Activated CD4-positive, alpha-beta T cell treated with anti-CD3 and anti-CD28 coated beads for 36 hours (primary cell): ENCODE data around the gene ACOT7. TPM values are rescaled to one million over a fixed set of nuclear protein-coding genes. Genes with fewer than 3 reads are reported as not detected.

Experiments used
- ATAC-seq: fragments of 200-7000 bp; cut with Tn5 transposase; one replicate; pipeline ENCODE4 v1.10.0; 2021; ENCODE audit warnings: mild to moderate bottlenecking, moderate library complexity
- CTCF ChIA-PET: fragments of 350-600 bp; sonication (Branson Sonifier 250); formaldehyde crosslinking; loops from one replicate; lab custom pipeline; 2021; ENCODE audit warnings: antibody characterized with exemption; lab: Charles Lee
- POLR2A ChIA-PET: fragments of 350-600 bp; sonication (Branson Sonifier 250); formaldehyde crosslinking; loops from one replicate; lab custom pipeline; 2021; ENCODE audit warnings: antibody characterized with exemption, inconsistent platforms; lab: Charles Lee
- DNase-seq: peaks from one replicate; pipeline ENCODE4 v3.0.0-alpha.2; 2020
- H3K27ac Mint-ChIP-seq: one replicate; pipeline ENCODE4 v1.8.0; 2021; ENCODE audit warnings: mixed read lengths
- H3K27me3 Mint-ChIP-seq: one replicate; pipeline ENCODE4 v1.8.0; 2021; ENCODE audit warnings: mixed read lengths
- H3K36me3 Mint-ChIP-seq: one replicate; pipeline ENCODE4 v1.8.0; 2021; ENCODE audit warnings: low read depth, mixed read lengths
- H3K4me1 Mint-ChIP-seq: one replicate; pipeline ENCODE4 v1.8.0; 2021; ENCODE audit warnings: mixed read lengths
- H3K4me3 Mint-ChIP-seq: one replicate; pipeline ENCODE4 v1.8.0; 2021; ENCODE audit warnings: mild to moderate bottlenecking, moderate library complexity, mixed read lengths
- H3K9me3 Mint-ChIP-seq: one replicate; pipeline ENCODE4 v1.8.0; 2021; ENCODE audit warnings: low read depth, mixed read lengths
- intact Hi-C, 2 experiments: fragments of 100-400 bp; cut with DNase I in 1 of 2; cut with micrococcal nuclease in 1 of 2; formaldehyde crosslinking; loops; one replicate each; pipeline versions ENCODE4 v1.14.2 to v1.15.1; 2022 to 2024; cut with DNase I, micrococcal nuclease
- total RNA-seq, 2 experiments: library from RNA; stranded (reverse); gene quantifications; one replicate each; pipeline ENCODE4 v1.2.3, GENCODE V29; 2021

ACOT7 gene
- total RNA-seq, 2 experiments from 2014 or later: 93.8 to 99.2 TPM

- Mint-ChIP-seq H3K9me3 (no peaks in the 10 kb centered on the region), H3K27ac (no peak overlapping the region), H3K36me3 (peaks cover 1% of the 10 kb centered on the region), H3K4me3 (no peak overlapping the region), H3K27me3 (no peaks in the 10 kb centered on the region), H3K4me1 (no peaks in the 10 kb centered on the region)
- ChIA-PET POLR2A (no interaction called here), CTCF (no interaction called here)
- DNase-seq (no peak), ATAC-seq (no peak)
- intact Hi-C loops: no loop called here
These were observed 122.6 kb downstream of the ACOT7 start for GRCh38 chr1:6271006-6271405.

GRCh38 chr1:6270401-6270800 is 123.2 kb downstream of the ACOT7 start:
- H3K27ac Mint-ChIP-seq: no peak overlapping the region
- no peaks in the 10 kb centered on the region for H3K9me3 Mint-ChIP-seq
- CTCF ChIA-PET: interaction anchor here (0.5 kb wide), 1 partner anchor 319 kb away, joined by 3 read pairs; no protein-coding TSS in a partner anchor
- POLR2A ChIA-PET: no interaction called here
- DNase-seq (no peak), ATAC-seq (no peak)
- H3K4me1 Mint-ChIP-seq: no peaks in the 10 kb centered on the region
- intact Hi-C loops: no loop called here
- peaks cover 2% of the 10 kb centered on the region for H3K36me3 Mint-ChIP-seq
- no peaks in the 10 kb centered on the region for H3K27me3 Mint-ChIP-seq
- H3K4me3 Mint-ChIP-seq: no peak overlapping the region

DNA sequence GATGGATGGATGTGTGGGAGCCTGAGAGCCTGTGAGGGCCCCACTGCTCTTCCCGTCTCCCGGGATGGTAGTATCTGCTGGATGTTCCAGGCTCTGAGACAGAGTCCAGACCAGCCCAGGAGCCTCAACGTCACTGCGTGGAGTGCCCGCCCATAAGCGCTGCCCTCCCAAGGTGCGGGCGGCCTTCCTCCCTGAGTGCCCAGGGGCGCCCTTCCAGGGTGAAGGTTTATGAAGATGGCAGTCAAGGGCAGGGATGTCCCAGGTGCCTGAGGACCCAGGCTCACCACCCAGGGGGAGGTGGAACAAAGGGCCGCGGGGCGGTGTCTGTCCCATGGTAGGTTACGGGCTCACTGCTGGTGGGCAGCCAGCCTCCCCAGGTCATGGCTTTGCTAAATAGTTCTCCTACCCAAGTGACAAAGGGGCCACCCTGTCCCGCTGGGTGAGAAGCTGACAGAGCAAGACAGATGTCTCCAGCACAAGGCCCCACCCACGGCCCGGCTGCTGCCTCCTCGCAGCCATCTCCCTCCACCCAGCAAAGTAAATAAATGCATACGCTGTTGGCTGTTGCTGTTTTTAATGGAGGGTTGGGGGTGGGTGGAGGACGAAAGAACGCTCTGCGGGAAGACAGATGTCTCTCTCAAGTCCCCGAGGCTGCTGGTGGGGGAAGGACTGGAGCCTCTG is 123.7 kb downstream of the ACOT7 start:
- ChIA-PET POLR2A (no interaction called here), CTCF (interaction anchor here (0.5 kb wide), 1 partner anchor 319 kb away, joined by 3 read pairs; no protein-coding TSS in a partner anchor)
- no peaks in the 10 kb centered on the region for H3K27me3 Mint-ChIP-seq
- H3K27ac Mint-ChIP-seq: no peak overlapping the region
- DNase-seq (no peak), ATAC-seq (no peak)
- H3K36me3 Mint-ChIP-seq: peaks cover 2% of the 10 kb centered on the region
- intact Hi-C loops: no loop called here
- H3K4me1 Mint-ChIP-seq: no peaks in the 10 kb centered on the region
- H3K9me3 Mint-ChIP-seq: no peaks in the 10 kb centered on the region
- H3K4me3 Mint-ChIP-seq: no peak overlapping the region

DNA sequence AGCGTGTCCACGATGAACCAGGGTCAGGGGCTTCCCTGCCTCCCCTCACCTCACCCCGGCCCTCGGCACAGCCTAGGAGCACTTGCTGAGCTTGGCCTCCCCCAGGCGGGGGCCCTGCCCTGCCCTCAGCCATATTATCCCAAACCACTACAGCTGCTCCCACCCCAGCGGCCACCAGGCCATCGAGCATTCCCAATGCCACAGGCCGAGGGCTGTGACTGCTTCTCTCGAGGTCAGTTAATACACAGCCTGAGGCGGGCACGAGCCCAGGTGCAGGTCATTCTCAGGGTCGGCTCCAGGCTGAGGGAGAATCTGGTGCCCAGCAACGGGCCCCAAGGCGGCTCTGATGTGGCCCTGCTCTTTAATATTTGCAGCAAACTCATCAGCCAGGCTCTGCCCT is 124.3 kb downstream of the ACOT7 start:
- ATAC-seq (no peak), DNase-seq (no peak)
- ChIA-PET CTCF (no interaction called here), POLR2A (no interaction called here)
- H3K27ac Mint-ChIP-seq: no peak overlapping the region
- H3K4me1 Mint-ChIP-seq: no peaks in the 10 kb centered on the region
- H3K9me3 Mint-ChIP-seq: no peaks in the 10 kb centered on the region
- no peak overlapping the region for H3K4me3 Mint-ChIP-seq
- intact Hi-C loops: no loop called here
- H3K36me3 Mint-ChIP-seq: peaks cover 2% of the 10 kb centered on the region
- H3K27me3 Mint-ChIP-seq: no peaks in the 10 kb centered on the region

- intact Hi-C loops: no loop called here
- POLR2A ChIA-PET: no interaction called here
- H3K4me1 Mint-ChIP-seq: no peaks in the 10 kb centered on the region
- no peaks in the 10 kb centered on the region for H3K9me3 Mint-ChIP-seq
- H3K36me3 Mint-ChIP-seq: peaks cover 2% of the 10 kb centered on the region
- H3K4me3 Mint-ChIP-seq: no peak overlapping the region
- DNase-seq (no peak), ATAC-seq (no peak)
- CTCF ChIA-PET: interaction anchor here (0.8 kb wide), 1 partner anchor 21 kb away, joined by 3 read pairs; no protein-coding TSS in a partner anchor
- H3K27me3 Mint-ChIP-seq: no peaks in the 10 kb centered on the region
- H3K27ac Mint-ChIP-seq: no peak overlapping the region
These were observed 125.2 kb downstream of the ACOT7 start for GRCh38 chr1:6268415-6268814.

- H3K4me1 Mint-ChIP-seq: no peaks in the 10 kb centered on the region
- ChIA-PET POLR2A (no interaction called here), CTCF (interaction anchor here (0.8 kb wide), 1 partner anchor 20 kb away, joined by 3 read pairs; no protein-coding TSS in a partner anchor)
- DNase-seq (no peak), ATAC-seq (no peak)
- no peak overlapping the region for H3K27ac Mint-ChIP-seq
- no peaks in the 10 kb centered on the region for H3K27me3 Mint-ChIP-seq
- intact Hi-C loops: no loop called here
- H3K9me3 Mint-ChIP-seq: no peaks in the 10 kb centered on the region
- H3K4me3 Mint-ChIP-seq: no peak overlapping the region
- H3K36me3 Mint-ChIP-seq: peaks cover 2% of the 10 kb centered on the region
These were observed 125.8 kb downstream of the ACOT7 start for GRCh38 chr1:6267686-6268322.

DNA sequence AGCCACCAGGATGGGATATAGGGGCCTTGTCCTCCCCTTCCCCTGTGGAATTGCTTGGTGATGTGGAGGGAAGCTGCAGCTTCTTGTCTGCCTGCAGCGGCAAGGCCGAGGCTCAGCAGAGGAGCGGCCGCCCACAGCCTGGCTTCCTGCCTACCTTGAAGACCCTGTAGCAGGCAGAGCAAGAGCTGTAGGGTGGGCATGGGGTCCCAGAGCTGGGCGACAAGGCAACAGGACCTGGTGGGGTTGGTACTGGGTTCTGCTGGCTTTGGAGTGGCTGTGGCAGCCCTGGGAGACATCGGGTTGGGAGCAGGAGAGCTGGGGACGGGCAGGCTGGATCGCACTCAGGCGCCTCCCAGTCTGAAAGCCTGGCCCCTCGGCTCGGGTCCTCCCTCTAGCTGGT is 126.9 kb downstream of the ACOT7 start:
- Mint-ChIP-seq H3K27ac (no peak overlapping the region), H3K4me3 (no peak overlapping the region), H3K4me1 (no peaks in the 10 kb centered on the region), H3K27me3 (no peaks in the 10 kb centered on the region), H3K9me3 (no peaks in the 10 kb centered on the region), H3K36me3 (peaks cover 2% of the 10 kb centered on the region)
- DNase-seq (no peak), ATAC-seq (no peak)
- ChIA-PET CTCF (interaction anchor here (1.3 kb wide), 1 partner anchor 20 kb away, joined by 3 read pairs; no protein-coding TSS in a partner anchor), POLR2A (no interaction called here)
- intact Hi-C loops: no loop called here

DNA sequence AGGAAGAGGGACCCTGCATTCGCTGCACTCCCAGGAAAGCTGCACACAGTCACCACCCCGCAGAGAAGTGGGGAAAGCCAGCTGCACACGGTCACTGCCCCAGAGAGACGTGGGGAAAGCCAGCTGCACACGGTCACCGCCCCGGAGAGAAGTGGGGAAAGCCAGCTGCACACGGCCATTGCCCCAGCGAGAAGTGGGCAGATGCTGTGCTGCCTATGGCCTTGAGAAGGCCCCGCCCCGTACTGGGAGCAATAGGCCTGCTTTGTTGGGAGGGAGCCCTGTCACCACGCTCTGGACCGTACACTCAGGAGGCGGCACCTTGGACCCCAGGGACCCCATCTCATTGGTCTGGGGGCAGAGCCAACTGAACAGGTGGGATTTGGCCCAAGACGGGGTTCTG is 128.4 kb downstream of the ACOT7 start:
- Mint-ChIP-seq H3K27ac (no peak overlapping the region), H3K9me3 (no peaks in the 10 kb centered on the region), H3K36me3 (peaks cover 2% of the 10 kb centered on the region), H3K27me3 (no peaks in the 10 kb centered on the region), H3K4me1 (no peaks in the 10 kb centered on the region), H3K4me3 (no peak overlapping the region)
- no peak for DNase-seq
- ChIA-PET CTCF (interaction anchor here (0.7 to 1.3 kb wide), 2 partner anchors 19 to 107 kb away, joined by 3 read pairs; no protein-coding TSS in a partner anchor), POLR2A (interaction anchor here (0.6 kb wide), 1 partner anchor 12 kb away, joined by 4 read pairs; no protein-coding TSS in a partner anchor)
- ATAC-seq: no peak
- intact Hi-C loops: no loop called here

- ChIA-PET POLR2A (no interaction called here), CTCF (interaction anchor here (0.6 kb wide), 1 partner anchor 83 kb away, joined by 3 read pairs; no protein-coding TSS in a partner anchor)
- Mint-ChIP-seq H3K36me3 (peaks cover 2% of the 10 kb centered on the region), H3K4me1 (peaks cover 3% of the 10 kb centered on the region), H3K9me3 (no peaks in the 10 kb centered on the region), H3K4me3 (no peak overlapping the region), H3K27ac (no peak overlapping the region), H3K27me3 (peaks cover 3% of the 10 kb centered on the region)
- intact Hi-C loops: no loop called here
- no peak for DNase-seq
- no peak for ATAC-seq
These were observed 129.9 kb downstream of the ACOT7 start for GRCh38 chr1:6263716-6264115.

DNA sequence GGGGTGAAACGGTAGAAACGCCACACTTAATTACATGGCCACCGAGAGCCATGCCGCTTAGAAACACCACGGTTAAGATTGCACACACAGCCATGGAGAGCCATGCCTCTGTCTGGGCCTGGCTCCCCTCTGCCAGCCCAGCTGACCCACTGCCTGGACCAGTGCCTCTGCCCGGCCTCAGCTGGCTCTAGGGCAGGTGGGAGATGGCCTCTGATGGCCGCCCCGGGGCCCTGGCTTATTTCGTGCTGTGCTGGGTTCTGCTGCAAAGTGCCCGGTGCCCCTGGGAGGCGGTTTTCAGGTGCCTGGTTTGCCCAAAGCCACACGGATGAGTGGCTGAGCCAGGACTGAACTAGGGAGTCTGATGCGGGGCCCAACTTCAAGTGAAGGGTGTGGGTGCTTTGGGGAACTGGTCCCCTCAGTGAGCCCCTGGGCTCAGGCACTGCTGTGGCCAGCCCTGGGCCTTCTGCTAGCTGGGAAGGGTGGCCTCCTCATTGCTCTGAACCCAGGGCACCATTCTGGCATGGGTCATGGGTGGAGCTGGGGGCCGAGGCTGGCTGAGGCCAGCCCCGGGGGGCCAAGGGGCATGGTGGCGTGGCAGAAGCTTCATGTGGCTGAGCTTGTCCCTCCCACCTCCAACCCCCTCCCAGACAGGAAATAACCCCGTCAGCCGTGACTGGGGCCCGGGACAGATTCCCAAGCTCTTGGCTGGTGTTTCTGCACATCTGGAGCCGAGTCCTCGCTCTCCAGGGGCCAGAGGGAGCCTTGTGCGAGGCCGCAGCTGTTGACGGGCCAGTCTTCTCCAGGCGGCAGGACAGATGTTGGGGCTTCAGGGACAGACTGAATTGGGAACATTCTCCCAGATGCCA is 130.8 kb downstream of the ACOT7 start:
- Mint-ChIP-seq H3K4me1 (peaks cover 3% of the 10 kb centered on the region), H3K4me3 (no peak overlapping the region), H3K36me3 (peaks cover 2% of the 10 kb centered on the region), H3K27me3 (peaks cover 3% of the 10 kb centered on the region), H3K9me3 (no peaks in the 10 kb centered on the region), H3K27ac (no peak overlapping the region)
- ATAC-seq (no peak), DNase-seq (no peak)
- ChIA-PET POLR2A (no interaction called here), CTCF (interaction anchor here (0.5 to 3.2 kb wide), 3 partner anchors 16 to 96 kb away, joined by 3 to 14 read pairs (median 3); no protein-coding TSS in a partner anchor)
- intact Hi-C loops: no loop called here

- Mint-ChIP-seq H3K4me1 (peaks cover 3% of the 10 kb centered on the region), H3K36me3 (peaks cover 2% of the 10 kb centered on the region), H3K27me3 (peaks cover 3% of the 10 kb centered on the region), H3K27ac (no peak overlapping the region), H3K4me3 (peak overlapping the region; percentile 33), H3K9me3 (no peaks in the 10 kb centered on the region)
- ChIA-PET CTCF (interaction anchor here (0.5 to 3.2 kb wide), 2 partner anchors 15 to 375 kb away, joined by 4 to 14 read pairs; no protein-coding TSS in a partner anchor), POLR2A (no interaction called here)
- ATAC-seq: no peak
- no peak for DNase-seq
- intact Hi-C loops: loop anchor here in 1 of 2 experiments (1.0 kb wide), 1 partner anchor 25 kb away; no protein-coding TSS in a partner anchor
These were observed 132.0 kb downstream of the ACOT7 start for GRCh38 chr1:6261615-6261995.
